HuH-7.5 (cell line): Measurements from ENCODE around the gene ISG20.

Source experiments
- DNase-seq: peaks from one replicate; pipeline ENCODE4 v3.0.0; 2011; ENCODE audit warnings: low spot score

Gene ISG20

DNA sequence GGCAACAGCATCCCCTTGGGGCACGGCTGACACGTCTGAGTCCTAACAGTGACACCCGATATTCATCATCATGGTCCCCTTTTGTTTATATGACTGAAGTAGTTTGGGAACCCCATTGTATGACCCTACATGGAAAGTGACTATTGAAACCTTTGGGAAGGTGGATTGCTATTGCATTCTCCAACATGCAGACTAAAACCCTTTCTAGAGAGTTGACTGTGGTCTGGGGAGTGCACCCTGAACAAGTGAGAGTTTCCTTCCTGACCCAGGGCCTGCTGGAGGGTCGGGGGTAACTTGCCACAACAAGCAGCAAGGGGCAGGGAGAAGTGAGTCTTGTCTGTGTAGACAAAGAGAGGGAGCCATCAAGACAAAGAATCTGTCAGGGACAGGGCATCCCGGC lies 54.4 kb downstream of the ISG20 start:
- no peak for DNase-seq

DNA sequence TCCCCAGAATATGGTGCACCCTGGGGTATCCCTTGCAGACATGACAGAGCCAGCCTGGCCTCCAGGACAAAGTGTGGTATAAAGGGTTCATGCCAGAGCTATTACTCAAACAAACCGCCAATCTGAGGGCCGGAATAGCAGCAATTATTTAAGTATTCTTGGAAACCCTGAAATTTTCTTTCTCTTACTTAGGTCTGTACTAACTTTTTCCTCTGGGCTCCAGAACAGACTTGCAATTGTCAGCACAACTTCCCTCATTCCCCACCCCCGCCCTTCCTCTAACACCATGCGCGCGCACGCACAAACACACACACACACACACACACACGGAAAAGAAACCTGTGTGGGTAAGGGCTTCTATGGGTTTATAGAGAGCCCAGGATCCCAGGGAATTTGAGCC lies 56.3 kb downstream of the ISG20 start:
- DNase-seq, result no peak

DNA sequence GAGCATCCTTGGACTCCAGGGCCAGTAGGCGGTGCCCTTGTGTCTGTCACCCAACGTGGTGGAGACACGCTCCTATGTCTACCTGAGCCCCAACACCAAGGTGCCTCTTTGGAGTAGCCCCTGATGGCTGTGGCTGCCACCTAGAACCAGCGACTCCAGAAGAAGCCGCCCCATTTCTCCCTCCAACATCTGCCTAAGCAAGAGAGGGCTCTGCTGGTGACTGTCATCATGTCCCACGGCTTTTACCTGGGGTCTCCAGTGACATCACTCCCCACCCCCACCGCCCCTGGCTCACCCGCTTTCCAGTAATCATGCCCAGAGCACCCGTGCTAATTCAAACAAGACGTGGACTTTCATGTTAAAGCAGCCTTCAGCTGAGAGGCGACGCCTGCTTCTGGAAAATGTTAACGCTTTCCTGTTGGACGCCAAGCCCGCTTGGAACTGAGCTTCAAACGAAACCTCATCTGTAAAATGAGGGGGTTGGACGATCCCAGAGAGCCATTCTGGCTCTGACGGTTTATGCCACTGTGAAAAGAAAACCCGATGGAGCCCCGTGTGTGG lies 57.0 kb downstream of the ISG20 start:
- DNase-seq, result no peak

DNA sequence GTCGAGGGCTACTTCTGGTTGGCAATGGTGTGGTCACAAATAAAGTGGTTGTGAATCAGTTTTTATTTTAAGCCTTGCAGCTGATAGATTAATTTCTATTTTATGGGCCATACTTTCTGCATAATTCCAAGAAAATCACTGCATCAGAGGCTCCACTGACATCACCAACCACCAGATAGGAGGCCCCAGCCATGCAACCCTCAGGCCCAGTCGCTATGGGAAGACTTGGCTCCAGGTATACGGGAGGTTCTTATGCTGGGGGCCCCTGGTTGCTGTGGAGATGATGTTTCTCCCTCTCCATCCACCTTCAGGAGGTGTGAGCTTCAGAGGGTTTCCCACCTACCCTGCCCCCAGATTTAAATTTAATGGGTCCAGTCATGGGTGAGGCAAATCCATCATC lies 57.4 kb downstream of the ISG20 start:
- DNase-seq, result no peak

DNA sequence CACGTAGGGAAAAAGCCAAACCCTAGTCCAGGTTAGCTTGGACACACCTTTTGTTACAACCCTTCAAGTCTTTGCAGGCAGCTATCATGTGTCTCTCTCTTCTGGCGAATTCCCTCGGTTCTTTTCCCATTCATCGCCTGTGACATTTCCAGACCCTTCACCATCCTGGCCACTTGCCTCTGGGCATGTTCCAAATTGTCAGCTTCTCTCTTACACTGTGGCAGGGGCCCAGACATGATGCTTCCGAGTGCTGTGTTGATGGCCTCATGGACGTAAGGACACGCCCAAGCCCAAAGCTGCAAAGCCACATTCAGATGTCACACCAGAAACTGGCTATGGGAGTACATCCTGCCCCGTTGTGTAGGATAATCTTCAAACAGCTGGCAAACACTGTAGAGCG lies 58.5 kb downstream of the ISG20 start:
- no peak for DNase-seq

DNA sequence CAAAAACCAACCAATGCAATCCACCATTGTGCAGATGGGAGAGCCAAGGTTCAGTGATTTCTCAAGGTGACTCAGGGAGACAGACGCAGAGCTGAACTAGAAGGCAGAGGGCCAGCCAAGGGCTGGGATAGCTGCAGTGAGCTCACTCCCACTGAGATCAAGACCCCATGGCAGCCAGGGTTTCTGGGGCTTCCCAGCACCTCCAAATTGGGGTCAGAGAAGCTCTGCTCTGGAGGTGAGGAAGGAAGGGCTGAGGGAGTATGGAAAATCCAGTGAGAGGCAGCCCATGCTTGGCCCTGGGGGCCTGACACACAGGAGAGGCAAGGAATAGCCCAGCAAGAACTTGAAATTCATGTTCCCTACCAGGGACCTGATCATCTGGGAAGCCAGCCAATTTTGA lies 61.0 kb downstream of the ISG20 start:
- DNase-seq, result no peak

DNA sequence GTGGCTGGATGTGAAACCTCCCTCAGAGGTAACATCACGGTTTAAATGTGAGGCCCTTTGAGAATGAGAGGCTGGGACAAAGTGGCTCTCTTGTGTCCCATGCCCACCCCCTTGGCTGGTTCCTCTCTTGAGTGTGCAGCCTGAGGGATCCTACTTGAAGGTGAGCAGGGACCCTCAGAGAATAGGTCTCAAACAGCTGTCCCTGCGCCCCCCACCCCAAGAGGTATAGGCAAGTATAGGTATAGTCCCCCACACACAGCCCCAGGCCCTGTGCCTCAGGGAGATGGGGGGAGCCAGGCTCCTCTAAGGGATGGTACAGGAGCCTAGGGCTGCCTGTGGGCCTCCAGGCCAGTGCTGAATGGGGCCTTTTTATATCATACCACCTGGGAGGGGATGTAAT lies 61.9 kb downstream of the ISG20 start:
- no peak for DNase-seq

DNA sequence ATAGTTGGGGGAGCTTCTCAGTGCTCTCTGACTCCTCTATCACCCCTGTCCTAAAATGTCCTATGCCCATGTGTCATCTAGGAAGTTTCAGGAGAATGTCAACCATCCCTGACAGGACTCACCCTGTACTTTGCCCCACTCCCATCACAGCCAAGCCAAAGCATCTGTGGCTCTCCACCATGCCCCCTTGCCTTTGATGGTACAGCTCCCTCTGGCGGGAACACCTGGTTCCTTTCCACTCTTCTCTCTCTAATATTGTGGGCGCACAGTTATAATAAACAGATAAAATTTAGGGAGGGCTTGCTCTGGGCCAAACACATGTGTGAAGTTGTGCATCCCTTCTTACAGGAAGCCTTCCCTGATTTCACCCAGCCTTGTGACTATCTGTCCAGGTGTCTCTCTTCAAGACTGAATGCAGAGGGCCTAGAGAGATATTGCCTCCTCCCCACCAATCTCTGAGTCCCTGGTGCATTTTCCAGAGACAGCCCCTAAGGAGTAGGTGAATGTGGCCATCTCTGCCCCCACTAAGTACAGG lies 62.8 kb downstream of the ISG20 start:
- DNase-seq, result peak; percentile 70

DNA sequence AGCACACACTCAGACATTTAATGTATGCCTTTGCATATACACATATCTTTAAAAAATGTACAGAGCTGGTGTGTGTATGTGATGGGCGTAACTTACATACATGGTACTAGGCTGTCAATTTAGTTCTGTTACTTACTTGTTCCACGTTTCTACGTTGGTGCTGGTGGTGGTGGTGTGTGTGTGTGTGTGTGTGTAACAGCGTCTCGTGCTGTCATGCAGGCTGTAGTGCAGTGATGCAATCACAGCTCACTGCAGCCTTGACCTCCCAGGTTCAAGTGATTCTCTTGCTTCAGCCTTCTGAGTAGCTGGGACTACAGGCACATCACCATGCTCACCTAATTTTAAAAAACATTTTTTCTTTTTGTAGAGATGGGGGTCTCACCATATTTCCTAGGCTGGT lies 64.2 kb downstream of the ISG20 start:
- no peak for DNase-seq

DNA sequence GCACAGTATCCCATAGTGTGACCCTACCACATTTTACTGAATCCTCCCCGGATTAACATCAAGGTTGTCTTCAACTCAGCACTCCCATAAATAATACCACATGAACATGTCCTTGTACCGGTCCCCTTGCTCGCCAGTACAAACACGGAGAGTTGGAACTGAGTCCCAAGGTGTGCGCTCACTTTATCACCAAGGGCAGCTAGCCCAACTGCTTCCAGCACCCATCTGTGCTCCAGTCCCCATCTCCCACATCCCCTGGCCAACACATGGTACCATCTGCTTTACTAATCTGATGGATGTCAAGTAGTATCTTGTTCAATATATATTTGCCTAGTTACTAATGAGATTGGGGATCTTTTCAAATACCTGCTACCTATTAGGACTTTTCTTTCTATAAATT lies 64.7 kb downstream of the ISG20 start:
- DNase-seq, result no peak

DNA sequence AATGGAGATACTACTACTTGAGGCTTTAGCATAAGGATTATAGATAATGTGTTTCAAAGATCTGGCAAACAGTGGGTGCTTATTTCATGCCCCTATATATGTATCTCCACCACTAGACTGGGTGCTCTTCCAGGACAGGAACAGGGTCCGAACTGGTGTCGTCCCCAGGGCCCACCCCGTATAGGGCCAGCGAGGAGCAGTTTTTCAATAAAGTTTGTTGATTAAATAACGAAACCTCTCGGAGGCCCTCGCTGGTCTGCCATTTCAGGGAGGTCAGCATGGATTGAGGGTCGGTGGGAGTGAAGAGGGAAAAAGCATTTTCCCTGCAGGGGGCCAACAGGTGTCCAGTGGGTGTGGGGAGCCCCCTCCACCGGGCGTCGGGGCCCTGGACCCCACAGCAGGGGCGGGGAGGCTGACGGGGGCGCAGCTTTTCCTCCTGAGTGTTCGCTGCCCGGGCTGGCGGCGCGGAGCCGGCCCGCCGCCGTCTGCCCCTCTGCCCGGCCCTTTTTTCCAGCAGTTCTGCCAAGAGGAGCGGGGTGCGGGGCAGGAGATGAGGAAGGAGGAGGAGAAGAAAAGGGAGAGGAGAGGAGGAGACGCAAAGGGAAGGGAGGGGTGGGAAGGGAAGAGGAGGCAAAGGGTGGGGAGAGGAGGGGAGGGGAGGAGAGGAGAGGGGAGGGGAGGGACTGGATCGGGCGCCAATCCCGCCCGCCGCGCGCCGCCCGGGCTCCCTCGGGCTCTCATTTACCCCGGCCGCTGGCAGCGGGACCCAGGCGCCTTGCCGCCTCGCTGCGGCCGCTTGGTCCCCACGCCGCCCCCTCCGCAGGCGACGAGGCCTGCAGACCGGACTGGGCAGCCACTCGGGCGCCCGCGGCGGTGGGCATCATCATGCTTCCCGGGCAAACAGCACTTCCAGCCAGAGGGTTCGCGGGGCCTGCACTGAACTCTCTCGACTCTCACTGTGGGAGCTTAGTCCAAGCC lies 66.3 kb downstream of the ISG20 start:
- DNase-seq, result no peak

DNA sequence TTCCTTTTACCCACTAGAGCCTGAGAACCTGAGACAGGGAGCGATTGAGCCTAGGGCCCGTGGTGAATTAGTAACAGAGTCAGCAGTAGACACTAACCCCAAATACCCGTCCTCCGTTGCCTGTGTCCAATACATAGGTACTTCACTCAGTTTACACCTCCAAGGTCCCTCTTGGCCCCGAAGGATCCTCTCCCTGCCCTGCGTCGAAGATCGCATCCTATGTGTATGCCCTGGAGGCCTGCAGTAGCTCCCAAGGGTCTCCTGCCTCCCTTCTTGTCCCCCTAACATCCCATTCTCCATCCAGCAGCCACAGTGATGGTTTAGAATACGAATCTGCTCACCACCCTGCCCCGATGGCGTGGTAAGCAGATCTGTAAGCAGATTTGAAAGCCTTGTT lies 67.0 kb downstream of the ISG20 start:
- no peak for DNase-seq
